Endothelial cell of umbilical vein (primary cell): ENCODE data around the gene PTGDR2. TPM values are rescaled to one million over a fixed set of nuclear protein-coding genes. Genes with fewer than 3 reads are reported as not detected.

ENCODE experiments used
- BruUV-seq: library from RNA; stranded (reverse); fragments of 400-500 nt; replicated peaks from 2 replicates; lab custom pipeline; 2021; lab: Mats Ljungman, UMichigan
- CTCF ChIA-PET: fragments of 300-600, 350-600 bp; sonication (Branson Sonifier 250); formaldehyde crosslinking; loops from one replicate; lab custom pipeline; 2021; ENCODE audit warnings: antibody characterized with exemption, inconsistent platforms; lab: Charles Lee
- POLR2A ChIA-PET: fragments of 300-600, 350-600 bp; sonication (Branson Sonifier 250); formaldehyde crosslinking; loops from one replicate; lab custom pipeline; 2021; ENCODE audit warnings: antibody characterized with exemption, inconsistent platforms; lab: Charles Lee
- DNase-seq: peaks from one replicate; pipeline ENCODE4 v3.0.0-alpha.2; 2011; ENCODE audit warnings: low read depth, low spot score
- FAIRE-seq: peaks from 2 replicates; lab custom pipeline; 2011; peaks lifted over from hg19 to GRCh38; lab: Jason Lieb, UNC
- H2AFZ ChIP-seq: 2 replicates; pipeline ENCODE4 v1.6.0; 2012; ENCODE audit warnings: low read depth, low read length, control low read depth, inconsistent platforms
- H3K27ac ChIP-seq: 2 replicates; pipeline ENCODE4 v1.5.1; 2011; ENCODE audit warnings: low read depth, mild to moderate bottlenecking, control low read depth, low read length, moderate library complexity; ENCODE audit not compliant: insufficient read depth
- H3K27me3 ChIP-seq, 2 experiments: 2 replicates each; pipeline versions ENCODE4 v1.6.0 to v1.6.1; 2011; ENCODE audit warnings: low read length in 2 of 2, mixed read lengths in 1 of 2; ENCODE audit not compliant: control insufficient read depth in 2 of 2, insufficient read depth in 2 of 2
- H3K36me3 ChIP-seq, 2 experiments: 2 replicates in 1 of 2; 3 replicates in 1 of 2; pipeline ENCODE4 v1.5.1; 2011; ENCODE audit warnings: low read length in 2 of 2, mild to moderate bottlenecking in 1 of 2, moderate library complexity in 1 of 2; ENCODE audit not compliant: control insufficient read depth in 2 of 2, insufficient read depth in 2 of 2; ENCODE audit errors: extremely low read depth in 1 of 2
- H3K4me1 ChIP-seq: 3 replicates; pipeline ENCODE4 v1.5.1; 2011; ENCODE audit warnings: mild to moderate bottlenecking, low read length; ENCODE audit not compliant: control insufficient read depth, insufficient read depth; ENCODE audit errors: extremely low read depth
- H3K4me2 ChIP-seq: 2 replicates; pipeline ENCODE4 v1.6.1; 2011; ENCODE audit warnings: low read length, control low read depth, mixed read lengths; ENCODE audit not compliant: insufficient read depth
- H3K4me3 ChIP-seq, 3 experiments: fragments of 200-600 bp in 1 of 3; sonication (generic), shearing (Covaris generic) in 1 of 3; replicated peaks in 1 of 3; 2 replicates each; pipeline ENCODE4 v1.5.1; 2011 to 2016; ENCODE audit warnings: control low read depth in 3 of 3, low read length in 3 of 3, mild to moderate bottlenecking in 2 of 3, inconsistent platforms in 1 of 3, low read depth in 1 of 3, moderate library complexity in 1 of 3; ENCODE audit not compliant: insufficient read depth in 1 of 3
- H3K79me2 ChIP-seq: 2 replicates; pipeline ENCODE4 v1.6.0; 2012; ENCODE audit warnings: low read length, inconsistent platforms; ENCODE audit not compliant: control insufficient read depth, insufficient read depth
- H3K9ac ChIP-seq: replicated peaks from 2 replicates; pipeline ENCODE3; 2011; ENCODE audit warnings: low read length, control low read depth; ENCODE audit not compliant: insufficient read depth; ENCODE audit errors: extremely low read depth
- H3K9me1 ChIP-seq: replicated peaks from 3 replicates; pipeline ENCODE4 v1.6.0; 2011; ENCODE audit warnings: mild to moderate bottlenecking, low read length; ENCODE audit not compliant: control insufficient read depth, insufficient read depth; ENCODE audit errors: extremely low read depth
- H3K9me3 ChIP-seq: replicated peaks from 2 replicates; pipeline ENCODE4 v1.5.1; 2012; ENCODE audit warnings: low read length, inconsistent platforms; ENCODE audit not compliant: control insufficient read depth, insufficient read depth
- H4K20me1 ChIP-seq: replicated peaks from 2 replicates; pipeline ENCODE3; 2011; ENCODE audit warnings: mild to moderate bottlenecking, low read length; ENCODE audit not compliant: control insufficient read depth, insufficient read depth; ENCODE audit errors: extremely low read depth
- CTCF ChIP-seq, 2 donors: IDR thresholded peaks; 1 replicate in 1 of 2; 2 replicates in 1 of 2; pipeline ENCODE4 v1.5.1; 2011; ENCODE audit warnings: low read length in 2 of 2, mild to moderate bottlenecking in 2 of 2, moderate library complexity in 2 of 2, control low read depth in 1 of 2, inconsistent platforms in 1 of 2, low read depth in 1 of 2; ENCODE audit not compliant: insufficient read depth in 1 of 2; ENCODE audit errors: extremely low read depth in 1 of 2
- FOS ChIP-seq: IDR thresholded peaks from 2 replicates; pipeline ENCODE4 v1.6.1; 2011; ENCODE audit warnings: mild to moderate bottlenecking, low read length, moderate library complexity, borderline replicate concordance; ENCODE audit not compliant: insufficient read depth
- GATA2 ChIP-seq: IDR thresholded peaks from 2 replicates; pipeline ENCODE4 v1.7.0; 2011; ENCODE audit warnings: low read depth, mild to moderate bottlenecking, moderate library complexity, mixed read lengths, low read length; ENCODE audit not compliant: insufficient read length, insufficient read depth
- JUN ChIP-seq: IDR thresholded peaks from 2 replicates; pipeline ENCODE4 v1.6.1; 2011; ENCODE audit warnings: borderline replicate concordance, low read depth; ENCODE audit not compliant: insufficient read length, insufficient read depth
- MYC ChIP-seq: IDR thresholded peaks from one replicate; pipeline ENCODE4 v1.6.1; 2011; ENCODE audit warnings: mild to moderate bottlenecking, low read depth, low read length
- POLR2A ChIP-seq: IDR thresholded peaks from 2 replicates; pipeline ENCODE4 v1.6.1; 2012; ENCODE audit warnings: low read depth, mild to moderate bottlenecking, control low read depth, low read length
- POLR2AphosphoS5 ChIP-seq: IDR thresholded peaks from 2 replicates; pipeline ENCODE4 v1.6.1; 2012; ENCODE audit warnings: low read depth, mild to moderate bottlenecking, control low read depth, low read length, moderate library complexity; ENCODE audit not compliant: insufficient read depth
- dilution Hi-C: fragments of 300-500 bp; cut with MboI; formaldehyde crosslinking; loops from one replicate; pipeline ENCODE4 v1.15.0; 2019; ENCODE audit warnings: low sequenced_read_pairs; ENCODE audit not compliant: extremely low pct_ligation_motif_present
- intact Hi-C: fragments of 100-400 bp; cut with micrococcal nuclease; formaldehyde crosslinking; loops from one replicate; pipeline ENCODE4 v1.10.0; 2022
- polyA plus RNA-seq, 4 experiments: library from polyadenylated mRNA; depleted of rRNA in 3 of 4; stranded (reverse) in 3 of 4; unstranded in 1 of 4; fragments of >200 nt; gene quantifications; 2 replicates each; pipeline versions ENCODE4 v1.2.1 to v1.2.3, GENCODE V29; 2011 to 2012; ENCODE audit warnings: missing spikeins in 1 of 4
- total RNA-seq: library from RNA; stranded (reverse); gene quantifications from 2 replicates; pipeline ENCODE4 v1.2.3, GENCODE V29; 2021

Gene PTGDR2
- total and polyA plus RNA-seq, 2 donors (not counting 3 experiments of a cell fraction or from before 2014, with no cell fraction given): 0.15 TPM; not detected in 1

GRCh38 chr11:60836866-60837515, 18.8 kb downstream of the PTGDR2 start:
- FAIRE-seq (no peak), DNase-seq (no peak)
- Histone ChIP-seq H3K4me3 (no peak overlapping the region), H3K27me3 (no peaks in the 10 kb centered on the region), H3K9me1 (no peaks in the 10 kb centered on the region), H3K79me2 (peaks cover under 1% of the 10 kb centered on the region), H3K27ac (no peak overlapping the region), H3K4me2 (no peak overlapping the region), H3K9ac (no peak overlapping the region), H3K36me3 (no peaks in the 10 kb centered on the region), H2AFZ (no peak overlapping the region), H3K4me1 (peaks cover 31% of the 10 kb centered on the region), H4K20me1 (no peaks in the 10 kb centered on the region), H3K9me3 (no peaks in the 10 kb centered on the region)
- intact Hi-C loops: loop anchor here (10.0 kb wide), 1 partner anchor 318 kb away; no protein-coding TSS in a partner anchor
- ChIA-PET POLR2A (no interaction called here), CTCF (interaction anchor here (1.4 to 12.7 kb wide), 3 partner anchors 52 to 62 kb away, joined by 5 to 607 read pairs (median 9); no protein-coding TSS in a partner anchor)
- dilution Hi-C loops: no loop called here
- TF ChIP-seq CTCF (IDR thresholded peaks at IDR 0.05; ENCODE audit: extremely low read depth in 1 of 2, insufficient read depth in 1 of 2, low read depth in 1 of 2, low read length in 2 of 2) (no peak), GATA2 (peak; percentile 23)
- no TSS peak for BruUV-seq

- peak overlapping the region; percentile 75 for H2AFZ ChIP-seq
- no peaks in the 10 kb centered on the region for H3K36me3 ChIP-seq
- dilution Hi-C loops (no loop called here), intact Hi-C loops (loop anchor here (1.0 to 10.0 kb wide), 2 partner anchors 25 to 319 kb away; no protein-coding TSS in a partner anchor)
- H3K27me3 ChIP-seq: no peaks in the 10 kb centered on the region
- FAIRE-seq (peak; percentile 96), DNase-seq (peak; percentile 83)
- no TSS peak for BruUV-seq
- no peaks in the 10 kb centered on the region for H3K9me3 ChIP-seq
- H3K79me2 ChIP-seq: no peaks in the 10 kb centered on the region
- H3K4me3 ChIP-seq: peak overlapping the region in 1 of 3 experiments; percentile 12
- POLR2A ChIA-PET: interaction anchor here (1.0 kb wide), 1 partner anchor 52 kb away, joined by 3 read pairs; no protein-coding TSS in a partner anchor
- H3K4me2 ChIP-seq: peak overlapping the region; percentile 63
- CTCF ChIA-PET: interaction anchor here (0.8 to 12.7 kb wide), 8 partner anchors 8 to 69 kb away, joined by 3 to 607 read pairs (median 5); partner anchors contain the start of gene ZP1
- H3K9ac ChIP-seq: no peak overlapping the region
- H4K20me1 ChIP-seq: no peaks in the 10 kb centered on the region
- TF ChIP-seq POLR2AphosphoS5 (peak; percentile 74), POLR2A (peak; percentile 66), MYC (no peak), JUN (peak; percentile 92), FOS (peak; percentile 87), GATA2 (no peak)
- H3K27ac ChIP-seq: peak overlapping the region; percentile 92
- peaks cover 24% of the 10 kb centered on the region for H3K4me1 ChIP-seq
- no peaks in the 10 kb centered on the region for H3K9me1 ChIP-seq
Observed at GRCh38 chr11:60835534-60835846, 20.3 kb downstream of the PTGDR2 start.
